GM23338 (cell line): Measurements from ENCODE around the gene MAST4. TPM values are rescaled to one million over a fixed set of nuclear protein-coding genes. Genes with fewer than 3 reads are reported as not detected.

Source experiments
- ATAC-seq: fragments of 200-7000 bp; cut with Tn5 transposase; 3 replicates; pipeline ENCODE4 v1.9.1; 2020
- DNase-seq: peaks from one replicate; pipeline ENCODE4 v3.0.0-alpha.2; 2015; ENCODE audit warnings: low spot score
- H2AFZ ChIP-seq: fragments of 200-600 bp; sonication (generic); 2 replicates; pipeline ENCODE4 v1.8.0; 2016; ENCODE audit warnings: antibody characterized with exemption, mild to moderate bottlenecking, moderate library complexity
- H3F3A ChIP-seq: fragments of 200-600 bp; sonication (generic); replicated peaks from 2 replicates; pipeline ENCODE4 v1.8.0; 2017; ENCODE audit warnings: antibody characterized with exemption, mixed run types, low read depth
- H3K27ac ChIP-seq: fragments of 200-600 bp; sonication (generic); 2 replicates; pipeline ENCODE4 v1.6.1; 2016; ENCODE audit warnings: low read depth
- H3K27me3 ChIP-seq: fragments of 200-600 bp; sonication (generic); 2 replicates; pipeline ENCODE4 v1.8.0; 2016; ENCODE audit warnings: mild to moderate bottlenecking, mixed run types, moderate library complexity; ENCODE audit not compliant: insufficient read depth
- H3K36me3 ChIP-seq: fragments of 200-600 bp; sonication (generic); 2 replicates; pipeline ENCODE4 v1.8.0; 2016; ENCODE audit warnings: mild to moderate bottlenecking; ENCODE audit not compliant: insufficient read depth
- H3K4me1 ChIP-seq: fragments of 200-600 bp; sonication (generic); 2 replicates; pipeline ENCODE4 v1.8.0; 2016; ENCODE audit warnings: mild to moderate bottlenecking, moderate library complexity; ENCODE audit not compliant: insufficient read depth
- H3K4me2 ChIP-seq: fragments of 200-600 bp; sonication (generic); 2 replicates; pipeline ENCODE4 v1.7.1; 2017; ENCODE audit warnings: mixed run types
- H3K4me3 ChIP-seq: fragments of 200-600 bp; sonication (generic); 2 replicates; pipeline ENCODE4 v1.6.1; 2016; ENCODE audit warnings: mixed run types
- H3K79me2 ChIP-seq: fragments of 200-600 bp; sonication (generic); replicated peaks from 2 replicates; pipeline ENCODE4 v1.8.0; 2017; ENCODE audit warnings: mild to moderate bottlenecking; ENCODE audit not compliant: insufficient read depth
- H3K9me2 ChIP-seq: fragments of 200-600 bp; sonication (generic); 2 replicates; pipeline ENCODE4 v1.8.0; 2017; ENCODE audit not compliant: insufficient read depth
- H4K20me1 ChIP-seq: fragments of 200-600 bp; sonication (generic); replicated peaks from 2 replicates; pipeline ENCODE4 v1.8.0; 2017; ENCODE audit warnings: mild to moderate bottlenecking; ENCODE audit not compliant: insufficient read depth
- H3K27ac Mint-ChIP-seq: 2 replicates; pipeline ENCODE4 v1.8.0; 2020; ENCODE audit warnings: inconsistent platforms, mild to moderate bottlenecking, moderate library complexity, mixed read lengths
- H3K27me3 Mint-ChIP-seq: 3 replicates; pipeline ENCODE4 v1.8.0; 2022; ENCODE audit warnings: low read depth, mild to moderate bottlenecking, moderate library complexity, mixed read lengths, inconsistent platforms; ENCODE audit not compliant: insufficient read depth, poor library complexity
- H3K36me3 Mint-ChIP-seq: 3 replicates; pipeline ENCODE4 v1.8.0; 2021; ENCODE audit warnings: low read depth, mild to moderate bottlenecking, inconsistent platforms, moderate library complexity, mixed read lengths
- H3K4me1 Mint-ChIP-seq: 3 replicates; pipeline ENCODE4 v1.8.0; 2020; ENCODE audit warnings: mild to moderate bottlenecking, inconsistent platforms, mixed read lengths
- H3K4me3 Mint-ChIP-seq: 3 replicates; pipeline ENCODE4 v1.8.0; 2021; ENCODE audit warnings: moderate library complexity, mild to moderate bottlenecking, inconsistent platforms, mixed read lengths
- H3K9me3 Mint-ChIP-seq: 3 replicates; pipeline ENCODE4 v1.8.0; 2020; ENCODE audit warnings: moderate library complexity, mild to moderate bottlenecking, inconsistent platforms, mixed read lengths
- CTCF ChIP-seq, 2 experiments: fragments of 200-600 bp in 1 of 2; sonication (generic) in 1 of 2; conservative IDR thresholded peaks; 2 replicates each; pipeline versions ENCODE4 v1.5.1 to v1.6.1; 2016 to 2017; ENCODE audit warnings: antibody characterized with exemption in 2 of 2, low read depth in 2 of 2, mild to moderate bottlenecking in 2 of 2, moderate library complexity in 1 of 2
- EZH2 ChIP-seq: fragments of 200-600 bp; sonication (generic); IDR thresholded peaks from one replicate; pipeline ENCODE4 v1.8.0; 2017; ENCODE audit warnings: antibody characterized with exemption, mild to moderate bottlenecking, low read depth; ENCODE audit not compliant: unreplicated experiment
- EZH2phosphoT487 ChIP-seq: fragments of 200-600 bp; sonication (generic); IDR thresholded peaks from one replicate; pipeline ENCODE4 v1.8.1; 2018; ENCODE audit warnings: antibody characterized with exemption; ENCODE audit not compliant: unreplicated experiment
- JUNB ChIP-seq: IDR thresholded peaks from one replicate; pipeline ENCODE4 v1.6.1; 2016; ENCODE audit warnings: antibody characterized with exemption; ENCODE audit not compliant: unreplicated experiment
- NANOG ChIP-seq: IDR thresholded peaks from 2 replicates; pipeline ENCODE4 v1.6.1; 2016; ENCODE audit warnings: antibody characterized with exemption, borderline replicate concordance
- POLR2AphosphoS5 ChIP-seq: IDR thresholded peaks from 2 replicates; pipeline ENCODE4 v1.6.1; 2016; ENCODE audit warnings: antibody characterized with exemption, low read depth
- ZNF114 ChIP-seq: fragments of 250-450 bp; sonication (Bioruptor Pico); IDR thresholded peaks from 2 replicates; pipeline ENCODE4 v1.5.0; 2020; ENCODE audit warnings: mild to moderate bottlenecking, moderate library complexity
- ZNF331 ChIP-seq: fragments of 250-450 bp; sonication (Bioruptor Pico); IDR thresholded peaks from 2 replicates; pipeline ENCODE4 v1.5.0; 2020; ENCODE audit warnings: low read depth, mild to moderate bottlenecking, moderate library complexity
- polyA plus RNA-seq: library from polyadenylated mRNA; unstranded; fragments of >200 nt; fragmentation: Nextera tagmentation; extraction: Ambion mirVana; gene quantifications from 2 replicates; pipeline ENCODE4 v1.2.1, GENCODE V29; 2016
- total RNA-seq: library from RNA; depleted of rRNA; stranded (reverse); fragments of >200 nt; shearing (Covaris generic); gene quantifications from 2 replicates; pipeline ENCODE4 v1.2.3, GENCODE V29; 2014
- TF ChIP-seq, protein P1 (sequence below): IDR thresholded peaks from one replicate; pipeline ENCODE4 v1.6.1; 2018; ENCODE audit warnings: antibody characterized with exemption; ENCODE audit not compliant: unreplicated experiment
- TF ChIP-seq, protein P2 (sequence below): fragments of 250-450 bp; sonication (Bioruptor Pico); IDR thresholded peaks from 2 replicates; pipeline ENCODE4 v1.5.0; 2020; ENCODE audit warnings: mild to moderate bottlenecking, moderate library complexity

Gene MAST4
- total and polyA plus RNA-seq, 2 experiments from 2014 or later: 3.6 to 8.5 TPM

- Histone ChIP-seq H3K4me3 (no peak overlapping the region), H3K79me2 (no peaks in the 10 kb centered on the region), H3K9me2 (no peaks in the 10 kb centered on the region), H3K27me3 (peaks cover 74% of the 10 kb centered on the region), H3K36me3 (no peaks in the 10 kb centered on the region), H3K27ac (no peak overlapping the region), H2AFZ (no peak overlapping the region), H3F3A (no peaks in the 10 kb centered on the region; the same call in 1 of the 2 replicates), H3K4me2 (peak overlapping the region; percentile 69), H3K4me1 (peaks cover 73% of the 10 kb centered on the region), H4K20me1 (no peaks in the 10 kb centered on the region)
- Mint-ChIP-seq H3K36me3 (peaks cover 4% of the 10 kb centered on the region; the same call in 1 of the 3 replicates), H3K27ac (no peak overlapping the region), H3K4me3 (peak overlapping the region; percentile 50; the same call in 1 of the 3 replicates), H3K9me3 (peaks cover 4% of the 10 kb centered on the region; the same call in 2 of the 3 replicates), H3K4me1 (peaks cover 59% of the 10 kb centered on the region), H3K27me3 (peaks cover 62% of the 10 kb centered on the region)
- DNase-seq (peak; percentile 50), ATAC-seq (no peak)
- TF ChIP-seq, protein P1, sequence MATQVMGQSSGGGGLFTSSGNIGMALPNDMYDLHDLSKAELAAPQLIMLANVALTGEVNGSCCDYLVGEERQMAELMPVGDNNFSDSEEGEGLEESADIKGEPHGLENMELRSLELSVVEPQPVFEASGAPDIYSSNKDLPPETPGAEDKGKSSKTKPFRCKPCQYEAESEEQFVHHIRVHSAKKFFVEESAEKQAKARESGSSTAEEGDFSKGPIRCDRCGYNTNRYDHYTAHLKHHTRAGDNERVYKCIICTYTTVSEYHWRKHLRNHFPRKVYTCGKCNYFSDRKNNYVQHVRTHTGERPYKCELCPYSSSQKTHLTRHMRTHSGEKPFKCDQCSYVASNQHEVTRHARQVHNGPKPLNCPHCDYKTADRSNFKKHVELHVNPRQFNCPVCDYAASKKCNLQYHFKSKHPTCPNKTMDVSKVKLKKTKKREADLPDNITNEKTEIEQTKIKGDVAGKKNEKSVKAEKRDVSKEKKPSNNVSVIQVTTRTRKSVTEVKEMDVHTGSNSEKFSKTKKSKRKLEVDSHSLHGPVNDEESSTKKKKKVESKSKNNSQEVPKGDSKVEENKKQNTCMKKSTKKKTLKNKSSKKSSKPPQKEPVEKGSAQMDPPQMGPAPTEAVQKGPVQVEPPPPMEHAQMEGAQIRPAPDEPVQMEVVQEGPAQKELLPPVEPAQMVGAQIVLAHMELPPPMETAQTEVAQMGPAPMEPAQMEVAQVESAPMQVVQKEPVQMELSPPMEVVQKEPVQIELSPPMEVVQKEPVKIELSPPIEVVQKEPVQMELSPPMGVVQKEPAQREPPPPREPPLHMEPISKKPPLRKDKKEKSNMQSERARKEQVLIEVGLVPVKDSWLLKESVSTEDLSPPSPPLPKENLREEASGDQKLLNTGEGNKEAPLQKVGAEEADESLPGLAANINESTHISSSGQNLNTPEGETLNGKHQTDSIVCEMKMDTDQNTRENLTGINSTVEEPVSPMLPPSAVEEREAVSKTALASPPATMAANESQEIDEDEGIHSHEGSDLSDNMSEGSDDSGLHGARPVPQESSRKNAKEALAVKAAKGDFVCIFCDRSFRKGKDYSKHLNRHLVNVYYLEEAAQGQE: no peak
- peak; percentile 52; the same call in 1 of the 2 replicates for TF ChIP-seq NANOG
These were observed 307.0 kb downstream of the MAST4 start for GRCh38 chr5:66903218-66903617.

GRCh38 chr5:66903709-66904108 is 307.5 kb downstream of the MAST4 start:
- no peak for DNase-seq
- H3K9me3 Mint-ChIP-seq: peaks cover 4% of the 10 kb centered on the region; the same call in 2 of the 3 replicates
- no peak overlapping the region for H3K27ac Mint-ChIP-seq
- no peaks in the 10 kb centered on the region for H3K36me3 ChIP-seq
- H3K4me1 Mint-ChIP-seq: peaks cover 61% of the 10 kb centered on the region
- ATAC-seq: peak; percentile 54
- peak overlapping the region; percentile 33 for H3K4me3 ChIP-seq
- H3K4me2 ChIP-seq: peak overlapping the region; percentile 69
- H3K9me2 ChIP-seq: no peaks in the 10 kb centered on the region
- H3K27me3 ChIP-seq: peaks cover 79% of the 10 kb centered on the region
- H3F3A ChIP-seq: no peaks in the 10 kb centered on the region; the same call in 1 of the 2 replicates
- peaks cover 63% of the 10 kb centered on the region for H3K27me3 Mint-ChIP-seq
- no peak overlapping the region for H2AFZ ChIP-seq
- H3K79me2 ChIP-seq: no peaks in the 10 kb centered on the region
- H3K36me3 Mint-ChIP-seq: peaks cover 4% of the 10 kb centered on the region; the same call in 1 of the 3 replicates
- H3K27ac ChIP-seq: no peak overlapping the region
- H3K4me3 Mint-ChIP-seq: peak overlapping the region; percentile 50
- H4K20me1 ChIP-seq: no peaks in the 10 kb centered on the region
- peaks cover 73% of the 10 kb centered on the region for H3K4me1 ChIP-seq
- TF ChIP-seq CTCF (conservative IDR thresholded peaks at IDR 0.05; ENCODE audit: low read depth in 2 of 2) (no peak), JUNB (no peak), ZNF114 (no peak), EZH2 (no peak), EZH2phosphoT487 (no peak), POLR2AphosphoS5 (no peak), ZNF331 (CRISPR knock-in tag) (no peak)
- TF ChIP-seq, protein P2, sequence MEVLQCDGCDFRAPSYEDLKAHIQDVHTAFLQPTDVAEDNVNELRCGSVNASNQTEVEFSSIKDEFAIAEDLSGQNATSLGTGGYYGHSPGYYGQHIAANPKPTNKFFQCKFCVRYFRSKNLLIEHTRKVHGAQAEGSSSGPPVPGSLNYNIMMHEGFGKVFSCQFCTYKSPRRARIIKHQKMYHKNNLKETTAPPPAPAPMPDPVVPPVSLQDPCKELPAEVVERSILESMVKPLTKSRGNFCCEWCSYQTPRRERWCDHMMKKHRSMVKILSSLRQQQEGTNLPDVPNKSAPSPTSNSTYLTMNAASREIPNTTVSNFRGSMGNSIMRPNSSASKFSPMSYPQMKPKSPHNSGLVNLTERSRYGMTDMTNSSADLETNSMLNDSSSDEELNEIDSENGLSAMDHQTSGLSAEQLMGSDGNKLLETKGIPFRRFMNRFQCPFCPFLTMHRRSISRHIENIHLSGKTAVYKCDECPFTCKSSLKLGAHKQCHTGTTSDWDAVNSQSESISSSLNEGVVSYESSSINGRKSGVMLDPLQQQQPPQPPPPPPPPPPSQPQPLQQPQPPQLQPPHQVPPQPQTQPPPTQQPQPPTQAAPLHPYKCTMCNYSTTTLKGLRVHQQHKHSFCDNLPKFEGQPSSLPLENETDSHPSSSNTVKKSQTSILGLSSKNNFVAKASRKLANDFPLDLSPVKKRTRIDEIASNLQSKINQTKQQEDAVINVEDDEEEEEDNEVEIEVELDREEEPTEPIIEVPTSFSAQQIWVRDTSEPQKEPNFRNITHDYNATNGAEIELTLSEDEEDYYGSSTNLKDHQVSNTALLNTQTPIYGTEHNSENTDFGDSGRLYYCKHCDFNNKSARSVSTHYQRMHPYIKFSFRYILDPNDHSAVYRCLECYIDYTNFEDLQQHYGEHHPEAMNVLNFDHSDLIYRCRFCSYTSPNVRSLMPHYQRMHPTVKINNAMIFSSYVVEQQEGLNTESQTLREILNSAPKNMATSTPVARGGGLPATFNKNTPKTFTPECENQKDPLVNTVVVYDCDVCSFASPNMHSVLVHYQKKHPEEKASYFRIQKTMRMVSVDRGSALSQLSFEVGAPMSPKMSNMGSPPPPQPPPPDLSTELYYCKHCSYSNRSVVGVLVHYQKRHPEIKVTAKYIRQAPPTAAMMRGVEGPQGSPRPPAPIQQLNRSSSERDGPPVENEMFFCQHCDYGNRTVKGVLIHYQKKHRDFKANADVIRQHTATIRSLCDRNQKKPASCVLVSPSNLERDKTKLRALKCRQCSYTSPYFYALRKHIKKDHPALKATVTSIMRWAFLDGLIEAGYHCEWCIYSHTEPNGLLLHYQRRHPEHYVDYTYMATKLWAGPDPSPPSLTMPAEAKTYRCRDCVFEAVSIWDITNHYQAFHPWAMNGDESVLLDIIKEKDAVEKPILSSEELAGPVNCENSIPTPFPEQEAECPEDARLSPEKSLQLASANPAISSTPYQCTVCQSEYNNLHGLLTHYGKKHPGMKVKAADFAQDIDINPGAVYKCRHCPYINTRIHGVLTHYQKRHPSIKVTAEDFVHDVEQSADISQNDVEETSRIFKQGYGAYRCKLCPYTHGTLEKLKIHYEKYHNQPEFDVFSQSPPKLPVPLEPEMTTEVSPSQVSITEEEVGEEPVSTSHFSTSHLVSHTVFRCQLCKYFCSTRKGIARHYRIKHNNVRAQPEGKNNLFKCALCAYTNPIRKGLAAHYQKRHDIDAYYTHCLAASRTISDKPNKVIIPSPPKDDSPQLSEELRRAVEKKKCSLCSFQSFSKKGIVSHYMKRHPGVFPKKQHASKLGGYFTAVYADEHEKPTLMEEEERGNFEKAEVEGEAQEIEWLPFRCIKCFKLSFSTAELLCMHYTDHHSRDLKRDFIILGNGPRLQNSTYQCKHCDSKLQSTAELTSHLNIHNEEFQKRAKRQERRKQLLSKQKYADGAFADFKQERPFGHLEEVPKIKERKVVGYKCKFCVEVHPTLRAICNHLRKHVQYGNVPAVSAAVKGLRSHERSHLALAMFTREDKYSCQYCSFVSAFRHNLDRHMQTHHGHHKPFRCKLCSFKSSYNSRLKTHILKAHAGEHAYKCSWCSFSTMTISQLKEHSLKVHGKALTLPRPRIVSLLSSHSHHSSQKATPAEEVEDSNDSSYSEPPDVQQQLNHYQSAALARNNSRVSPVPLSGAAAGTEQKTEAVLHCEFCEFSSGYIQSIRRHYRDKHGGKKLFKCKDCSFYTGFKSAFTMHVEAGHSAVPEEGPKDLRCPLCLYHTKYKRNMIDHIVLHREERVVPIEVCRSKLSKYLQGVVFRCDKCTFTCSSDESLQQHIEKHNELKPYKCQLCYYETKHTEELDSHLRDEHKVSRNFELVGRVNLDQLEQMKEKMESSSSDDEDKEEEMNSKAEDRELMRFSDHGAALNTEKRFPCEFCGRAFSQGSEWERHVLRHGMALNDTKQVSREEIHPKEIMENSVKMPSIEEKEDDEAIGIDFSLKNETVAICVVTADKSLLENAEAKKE (CRISPR knock-in tag): no peak
